NK-92 (cell line): Measurements from ENCODE around the gene SRSF10.
"Not testable (repeated sequence)": the region's sequence is repeated elsewhere in the genome, so short reads cannot be mapped to it uniquely, and the experiment has no call there.

ENCODE experiments used
- DNase-seq: peaks from one replicate; lab custom pipeline; 2025; ENCODE audit not compliant: unreplicated experiment; lab: John Stamatoyannopoulos, UW

SRSF10 gene

DNA sequence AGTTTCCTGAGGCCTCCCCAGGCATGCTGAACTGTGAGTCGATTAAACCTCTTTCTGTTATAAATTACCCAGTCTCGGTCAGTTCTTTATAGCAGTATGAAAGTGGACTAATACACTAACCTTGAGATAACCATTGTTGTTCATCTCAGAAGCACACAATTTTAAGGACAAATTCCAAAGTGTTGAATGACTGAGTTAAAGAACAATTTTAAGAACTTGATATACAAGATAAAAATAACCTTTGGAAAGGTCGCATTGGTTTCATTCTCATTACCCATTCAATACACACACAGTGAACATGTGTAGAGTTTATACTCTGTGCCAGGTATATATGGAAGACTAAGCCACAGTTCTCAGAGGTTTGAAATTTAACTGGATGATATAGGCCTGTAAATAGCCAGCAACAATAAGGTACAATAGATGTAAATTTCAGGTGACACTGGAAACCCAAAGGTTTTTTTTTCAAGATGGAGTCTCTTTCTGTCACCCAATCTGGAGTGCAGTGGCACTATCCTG lies 19.1 kb upstream of the SRSF10 start:
- DNase-seq, result no peak

DNA sequence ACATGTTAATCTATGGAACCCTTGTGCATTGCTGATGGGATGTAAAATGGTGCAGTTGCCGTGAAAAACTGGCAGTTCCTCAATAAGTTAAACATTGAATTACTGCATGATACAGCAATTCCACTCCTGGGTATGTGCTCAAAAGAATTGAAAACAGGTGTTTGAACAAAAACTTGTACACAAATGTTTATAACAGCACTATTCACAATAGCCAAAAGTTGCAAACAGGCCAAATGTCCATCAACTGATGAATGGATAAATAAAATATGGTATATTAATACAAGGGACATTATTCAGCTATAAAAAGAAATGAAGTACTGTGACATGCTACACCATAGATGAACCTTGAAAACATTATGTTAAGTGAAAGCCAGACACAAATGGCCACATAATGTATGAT lies 17.7 kb upstream of the SRSF10 start:
- no peak for DNase-seq

DNA sequence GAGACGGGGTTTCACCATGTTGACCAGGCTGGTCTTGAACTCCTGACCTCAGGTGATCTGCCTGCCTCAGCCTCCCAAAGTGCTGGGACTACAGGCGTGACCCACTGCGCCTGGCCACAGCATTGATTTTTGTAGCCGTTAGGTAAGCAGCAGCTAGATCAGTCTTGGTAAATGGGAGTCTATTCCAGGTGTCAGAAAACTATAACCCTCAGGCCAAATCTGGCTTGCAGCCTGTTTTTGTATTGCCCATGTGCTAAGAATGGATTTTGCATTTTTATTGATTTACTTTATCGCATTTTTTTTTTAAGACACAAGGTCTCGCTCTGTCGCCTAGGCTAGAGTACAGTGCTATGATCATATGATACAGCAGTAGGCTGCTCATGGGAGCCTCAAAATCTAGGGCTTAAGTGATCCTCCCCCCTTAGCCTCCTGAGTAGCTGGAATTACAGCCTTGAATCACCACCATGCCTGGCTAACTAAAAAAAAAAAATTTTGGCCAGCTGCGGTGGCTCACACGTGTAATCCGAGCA lies 16.6 kb upstream of the SRSF10 start:
- no peak for DNase-seq

DNA sequence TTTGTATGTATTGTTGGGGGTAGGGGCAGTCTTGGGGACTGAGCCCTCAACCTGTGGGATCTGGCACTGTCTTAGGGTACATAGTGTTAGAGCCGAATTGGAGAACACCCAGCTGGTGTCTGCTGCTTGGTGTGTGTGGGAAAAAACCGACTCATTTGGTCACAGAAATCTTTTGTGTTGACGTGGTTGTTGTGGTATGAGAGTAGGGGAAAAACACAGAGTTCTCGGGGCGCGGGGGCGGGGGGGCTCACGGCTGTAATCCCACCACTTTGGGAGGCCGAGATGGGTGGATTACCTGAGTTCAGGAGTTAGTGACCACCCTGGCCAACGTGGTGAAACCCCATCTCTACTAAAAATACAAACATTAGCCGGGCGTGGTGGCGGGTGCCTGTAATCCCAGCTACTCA lies 15.3 kb upstream of the SRSF10 start:
- no peak for DNase-seq

DNA sequence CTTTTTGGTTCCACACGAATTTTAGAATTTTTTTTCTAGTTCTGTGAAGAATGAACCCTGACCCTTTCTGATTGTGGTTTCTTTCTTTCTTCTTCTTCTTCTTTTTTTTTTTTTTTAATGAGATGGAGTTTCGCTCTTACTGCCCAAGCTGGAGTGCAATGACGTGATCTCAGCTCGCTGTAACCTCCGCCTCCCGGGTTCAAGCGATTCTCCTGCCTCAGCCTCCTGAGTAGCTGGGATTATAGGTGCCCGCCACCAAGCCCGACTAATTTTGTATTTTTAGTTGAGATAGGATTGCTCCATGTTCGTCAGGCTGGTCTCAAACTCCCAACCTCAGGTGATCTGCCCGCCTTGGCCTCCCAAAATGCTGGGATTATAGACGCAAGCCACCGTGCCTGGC lies 11.9 kb upstream of the SRSF10 start:
- DNase-seq, result not testable (repeated sequence)

DNA sequence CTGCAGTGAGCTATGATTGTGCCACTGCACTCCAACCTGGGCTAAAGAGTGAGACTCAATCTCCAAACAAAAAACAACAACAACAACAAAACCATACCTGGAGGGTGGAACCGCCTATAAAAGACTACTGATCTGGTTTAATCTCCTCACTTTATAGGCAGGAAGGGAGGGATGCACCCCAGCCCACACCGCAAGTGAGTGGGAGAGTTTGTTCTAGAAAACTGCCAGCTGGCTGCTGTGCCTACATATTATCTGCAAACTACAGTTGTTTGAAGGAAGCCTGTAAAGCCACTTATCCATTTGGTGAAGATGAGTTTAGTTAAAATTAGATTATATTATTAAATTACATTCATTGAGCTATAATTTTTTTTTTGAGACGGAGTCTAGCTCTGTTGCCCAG lies 9.1 kb upstream of the SRSF10 start:
- DNase-seq, result no peak

DNA sequence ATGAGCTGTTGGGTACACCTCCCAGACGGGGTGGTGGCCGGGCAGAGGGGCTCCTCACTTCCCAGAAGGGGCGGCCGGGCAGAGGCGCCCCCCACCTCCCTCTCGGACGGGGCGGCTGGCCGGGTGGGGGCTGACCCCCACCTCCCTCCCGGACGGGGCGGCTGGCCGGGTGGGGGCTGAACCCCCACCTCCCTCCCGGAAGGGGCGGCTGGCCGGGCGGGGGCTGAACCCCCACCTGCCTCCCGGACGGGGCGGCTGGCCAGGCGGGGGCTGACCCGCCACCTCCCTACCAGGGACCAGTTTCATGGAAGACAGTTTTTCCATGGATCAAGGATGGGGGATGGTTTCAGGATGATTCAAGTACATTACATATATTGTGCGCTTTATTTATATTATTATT lies 6.9 kb upstream of the SRSF10 start:
- DNase-seq, result not testable (repeated sequence)

DNA sequence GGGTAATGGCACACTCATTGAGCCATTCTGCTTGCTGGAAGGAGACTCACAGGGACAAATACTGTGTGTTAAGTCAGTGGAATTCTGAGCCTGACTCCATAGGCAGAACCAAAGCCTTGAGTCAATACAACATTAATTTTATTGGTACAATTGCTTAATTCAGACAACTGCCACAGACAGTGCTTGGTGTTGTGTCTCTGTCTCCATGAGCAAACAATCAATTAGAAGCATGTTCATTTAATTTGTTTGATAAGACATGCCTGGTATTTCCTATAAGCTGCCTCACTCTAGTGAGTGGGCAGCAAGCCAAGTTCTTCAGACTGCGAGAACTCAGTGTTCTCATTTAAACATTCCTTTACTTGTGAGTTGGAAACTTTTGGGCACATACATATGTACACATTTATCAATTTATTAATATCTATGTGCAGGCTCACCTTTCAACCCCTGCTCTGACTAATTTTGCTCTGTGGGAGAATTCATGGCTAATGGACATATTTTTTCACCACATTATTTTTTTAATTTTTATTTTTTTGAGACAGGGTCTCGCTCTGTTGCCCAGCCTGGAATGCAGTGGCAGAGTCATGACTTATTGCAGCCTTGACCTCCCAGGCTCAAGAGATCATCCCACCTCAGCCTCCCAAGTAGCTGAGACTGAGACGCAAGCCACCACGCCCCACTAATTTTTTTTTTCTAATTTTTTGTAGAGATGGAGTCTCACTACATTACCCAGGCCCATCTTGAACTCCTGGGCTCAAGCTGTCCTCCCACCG lies 4.5 kb upstream of the SRSF10 start:
- no peak for DNase-seq

DNA sequence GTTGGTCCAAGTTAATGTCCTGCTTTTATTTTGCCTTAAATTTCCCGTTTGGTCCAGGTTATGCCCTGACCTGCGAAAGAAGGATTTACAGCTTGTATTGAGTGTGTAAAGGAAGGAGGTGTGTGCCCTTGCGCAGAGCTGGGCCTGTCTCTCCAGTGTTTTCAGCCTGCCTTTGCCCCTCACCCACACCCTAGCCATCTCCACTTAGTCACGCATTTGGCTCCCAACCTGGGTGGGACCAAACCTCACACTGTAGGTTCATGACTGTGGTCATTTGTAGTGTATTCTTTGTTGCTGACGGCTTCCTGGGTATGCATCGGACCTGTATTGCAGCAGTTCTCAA lies 572 bp upstream of the SRSF10 start:
- no peak for DNase-seq

DNA sequence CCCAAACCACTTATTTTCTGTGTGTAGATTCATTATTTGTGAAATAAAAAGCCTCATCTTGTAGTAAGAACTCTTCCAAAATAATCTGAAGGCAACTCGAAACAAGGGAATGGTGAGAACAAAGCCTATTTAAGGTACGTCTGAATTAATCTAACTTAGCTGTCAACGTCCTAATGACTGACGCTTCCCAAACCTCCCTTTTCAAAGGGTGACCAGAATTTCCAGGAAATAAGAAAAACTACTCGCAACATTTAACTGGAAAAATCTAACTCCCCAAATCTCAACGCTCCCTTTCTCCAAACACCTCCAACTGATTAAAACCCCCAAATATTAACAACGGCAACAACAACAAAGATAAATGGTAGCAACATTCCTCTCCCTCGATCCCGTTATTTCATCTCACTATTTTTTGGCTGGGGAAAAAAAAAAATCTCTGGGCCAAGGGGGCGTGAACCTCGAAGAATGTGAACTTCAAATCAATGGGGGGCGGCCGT lies 693 bp downstream of the SRSF10 start:
- DNase-seq, result no peak

DNA sequence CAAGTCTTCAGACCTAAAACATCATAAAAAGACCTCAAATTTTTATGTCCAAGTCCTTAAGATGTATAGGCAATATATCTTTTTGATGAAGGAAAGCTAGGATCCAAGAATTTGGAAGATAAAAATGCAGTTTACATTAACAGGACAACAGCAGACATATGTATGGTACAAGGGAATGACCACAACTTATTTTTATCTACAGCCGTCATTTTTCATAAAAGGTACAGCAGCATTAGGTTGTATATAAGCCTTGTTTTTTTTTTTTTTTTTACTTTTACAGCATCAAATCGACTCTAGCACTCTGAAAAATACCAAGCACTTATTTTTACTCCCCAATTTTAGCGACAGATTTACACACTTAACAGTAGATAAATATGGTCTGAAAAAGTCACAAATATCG lies 1.3 kb downstream of the SRSF10 start:
- DNase-seq, result no peak

DNA sequence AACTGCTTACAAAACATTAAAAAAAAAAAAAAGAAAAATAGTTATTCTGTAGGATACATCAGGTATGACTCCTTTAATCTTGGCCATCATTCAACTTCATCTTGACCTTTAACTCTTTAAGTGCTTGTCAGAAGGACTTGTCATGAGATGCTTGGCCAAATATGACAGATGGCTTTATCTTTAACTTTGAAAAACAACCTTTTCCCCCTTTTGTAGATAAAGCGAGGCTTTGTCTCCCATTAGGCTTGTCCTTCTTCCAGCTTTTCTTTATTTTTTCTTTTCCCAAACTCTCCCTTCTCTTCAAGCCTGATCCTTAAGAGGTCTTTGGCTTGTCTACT lies 2.3 kb downstream of the SRSF10 start:
- DNase-seq, result no peak

DNA sequence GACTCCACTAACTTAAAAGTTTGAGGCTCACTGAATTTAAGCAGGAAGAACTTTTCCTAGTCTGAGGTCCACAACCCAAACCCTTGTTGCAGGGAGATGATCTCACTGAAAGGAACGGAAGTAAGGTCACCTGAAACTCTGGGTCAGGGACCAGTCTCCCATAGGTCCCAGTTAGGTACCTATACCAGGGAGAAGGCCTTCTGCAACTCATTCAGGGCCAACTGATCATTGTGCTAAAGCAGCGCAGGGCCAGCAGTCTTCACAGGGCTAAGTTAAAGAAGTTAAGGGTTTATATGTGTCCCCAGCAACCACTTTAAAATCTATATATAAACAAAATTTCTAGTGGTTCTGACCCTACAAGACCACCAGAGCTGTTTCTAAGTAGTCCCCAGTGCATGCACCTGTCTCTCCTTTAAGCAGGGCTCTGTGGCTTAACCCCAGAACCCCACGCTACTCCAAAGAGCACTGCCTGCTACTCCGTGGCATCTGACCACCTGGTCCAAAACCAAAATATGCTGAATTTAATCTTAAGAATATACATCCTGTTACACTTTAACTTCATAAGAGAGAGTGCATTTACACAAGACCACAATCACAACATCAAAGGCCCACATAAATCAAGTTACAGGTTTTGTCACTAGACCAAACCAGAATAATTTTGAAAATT lies 2.8 kb downstream of the SRSF10 start:
- DNase-seq, result no peak

DNA sequence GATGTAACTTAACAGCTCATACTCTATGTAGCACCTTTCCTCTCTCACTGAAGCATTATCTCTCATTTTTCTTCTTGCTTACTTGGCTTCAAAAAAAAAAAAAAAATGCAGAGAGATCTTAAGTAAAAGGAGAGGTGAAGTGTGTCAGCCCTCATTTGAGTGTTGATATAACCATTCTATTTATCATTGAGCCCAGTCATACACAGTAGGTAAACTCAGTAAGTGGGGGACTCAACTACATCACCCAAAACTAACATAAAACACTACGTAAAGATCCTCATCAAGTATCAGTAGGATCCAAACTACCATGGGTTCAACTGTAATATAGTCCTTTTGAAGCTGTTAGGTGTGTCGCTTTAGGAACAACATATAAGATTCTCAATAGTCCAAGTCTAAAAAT lies 12.3 kb downstream of the SRSF10 start:
- no peak for DNase-seq

DNA sequence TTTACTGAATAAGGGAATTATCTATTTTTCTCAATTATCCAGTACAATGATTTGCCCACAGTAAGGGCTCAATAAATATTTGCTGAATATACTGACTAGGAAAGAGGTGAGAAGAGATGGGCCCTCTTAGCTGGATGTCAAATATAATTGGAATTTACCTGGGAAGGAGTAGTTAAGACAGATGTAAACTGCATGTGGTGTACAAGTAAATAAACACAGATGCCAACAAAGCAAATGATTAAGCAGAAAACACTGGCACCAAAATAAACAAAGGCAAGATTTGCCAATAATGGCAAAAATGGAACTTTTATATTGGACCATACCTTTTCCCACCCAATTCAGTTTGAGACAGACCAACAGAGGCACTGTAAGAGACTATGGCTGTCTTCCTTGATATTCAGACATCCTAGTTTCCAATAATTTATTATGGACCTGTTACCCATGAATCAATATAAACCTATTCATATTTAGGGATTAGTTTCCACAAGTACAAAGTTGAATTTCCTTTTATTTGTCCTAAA lies 13.1 kb downstream of the SRSF10 start:
- no peak for DNase-seq

DNA sequence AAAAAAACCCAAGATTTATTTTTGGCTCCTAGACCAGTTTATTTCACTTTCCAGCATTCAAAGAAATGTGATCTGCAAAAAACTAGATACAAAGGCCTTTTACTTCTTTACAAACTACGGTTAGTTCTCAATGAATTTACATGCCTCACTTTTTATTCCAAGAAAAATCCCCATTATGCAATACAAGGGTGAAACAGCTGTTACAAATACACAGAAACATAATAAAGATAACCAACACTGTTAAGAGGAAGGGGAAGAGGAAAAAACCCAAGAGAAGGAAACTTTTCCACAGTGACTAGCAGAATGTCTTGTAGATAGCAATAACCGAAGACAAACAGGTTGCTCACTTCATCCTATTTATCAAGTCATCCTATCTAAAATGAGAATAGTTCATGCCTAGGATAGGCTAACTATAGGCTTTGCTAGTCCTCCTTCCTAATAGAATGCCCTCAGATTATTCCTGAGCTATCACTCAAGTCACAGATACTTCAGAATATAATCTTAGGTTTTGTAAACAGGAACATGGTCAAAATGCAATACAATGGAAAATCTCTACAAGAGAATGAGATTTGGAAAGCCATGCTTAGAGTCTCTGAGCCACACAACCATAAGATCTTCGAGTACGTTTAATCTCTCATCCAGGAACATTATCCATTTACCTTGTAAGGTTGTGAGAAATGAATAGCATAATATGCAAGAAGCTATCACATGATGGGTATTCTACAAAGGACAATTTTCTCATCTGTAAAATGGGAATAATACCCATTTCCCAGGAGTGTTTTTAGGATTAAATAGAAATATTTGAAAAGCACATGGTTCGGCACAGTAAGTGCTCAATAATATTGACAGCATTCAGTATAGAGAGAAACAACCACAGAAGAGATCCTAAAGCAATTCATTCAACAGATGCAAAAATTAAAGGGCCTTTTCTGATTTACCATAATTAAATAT lies 15.1 kb downstream of the SRSF10 start:
- no peak for DNase-seq

DNA sequence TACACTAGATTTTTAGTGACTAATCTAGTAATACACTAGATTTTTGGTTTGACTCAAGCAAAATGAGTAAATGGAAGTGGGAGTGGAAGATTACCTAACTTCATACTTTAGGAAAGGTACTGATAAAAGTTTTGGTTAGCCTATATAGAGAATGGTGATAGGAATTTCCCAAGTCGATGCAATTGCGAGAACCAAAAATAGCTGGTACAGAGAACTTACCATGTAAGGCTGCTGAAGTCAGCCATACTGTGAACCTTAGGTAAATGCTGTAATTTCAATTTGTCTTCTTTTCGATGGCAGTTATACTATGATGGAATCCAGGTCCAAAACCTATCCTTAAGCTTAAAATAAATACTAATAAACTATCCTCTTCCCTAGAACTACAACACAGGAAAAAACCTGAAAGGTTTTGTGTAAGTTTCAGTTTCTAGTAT lies 15.9 kb downstream of the SRSF10 start:
- DNase-seq, result no peak

DNA sequence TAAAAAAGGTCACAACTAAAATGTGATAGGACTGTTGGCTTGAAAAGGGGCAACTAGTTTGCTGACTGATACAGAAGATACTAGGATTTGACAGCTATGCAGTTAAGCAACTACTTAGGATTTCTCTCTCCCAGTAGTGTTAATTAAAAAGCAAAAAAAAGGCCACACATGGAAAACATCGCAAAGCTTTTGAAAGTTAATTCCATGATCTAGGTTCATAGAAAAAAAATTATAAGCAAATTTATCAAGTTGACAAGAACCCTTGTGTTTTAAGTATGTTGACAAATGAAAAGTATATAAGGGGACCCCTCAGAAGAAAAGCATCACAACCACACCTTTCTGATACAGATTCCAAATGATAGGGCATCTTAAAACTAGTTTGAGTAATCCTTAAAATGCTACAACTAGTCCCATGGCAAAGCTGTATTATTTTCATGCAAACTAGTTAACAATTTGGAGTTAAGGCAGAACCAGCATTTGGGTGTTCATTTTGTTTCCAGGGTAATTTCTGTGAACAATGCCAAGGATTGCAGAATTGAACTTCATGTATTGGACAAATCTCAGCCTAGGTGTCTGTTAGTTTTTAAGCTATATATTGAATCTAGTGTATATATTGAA lies 16.4 kb downstream of the SRSF10 start:
- no peak for DNase-seq

DNA sequence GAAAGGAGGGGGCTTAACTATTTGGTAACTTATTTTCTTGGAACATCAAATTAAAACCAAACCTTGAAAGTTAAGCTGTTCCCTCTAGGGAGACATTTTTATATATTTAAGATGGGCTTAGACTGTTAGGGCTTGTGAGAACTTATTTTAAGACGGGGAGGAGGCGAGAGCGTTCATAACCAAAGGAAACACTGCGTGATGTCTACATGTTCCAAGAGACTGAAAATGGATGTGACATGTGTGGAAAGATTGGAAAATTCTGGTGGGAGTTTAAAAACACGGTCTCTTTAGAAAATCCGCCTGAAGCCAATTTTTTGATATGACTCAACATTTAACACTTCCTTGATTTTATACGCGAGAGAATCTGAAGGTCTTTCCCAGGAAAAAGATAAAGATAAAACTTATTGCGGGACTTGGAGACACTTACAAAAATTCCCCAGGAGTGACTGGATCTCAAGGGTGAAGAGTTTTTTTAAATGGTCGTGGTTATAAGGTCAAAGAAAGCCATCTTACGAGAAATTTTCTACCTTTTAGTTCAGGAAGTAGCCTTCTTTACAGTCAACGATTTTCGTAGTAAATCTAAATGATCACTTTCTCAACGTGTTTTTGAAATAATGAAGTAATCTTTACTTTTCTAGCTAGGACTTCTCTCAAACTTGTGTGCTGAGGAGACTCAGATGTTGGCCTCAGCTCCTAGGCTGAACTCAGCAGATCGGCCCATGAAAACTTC lies 19.7 kb downstream of the SRSF10 start:
- no peak for DNase-seq
